ENCODE data around the gene SPTB.

Gene SPTB

GRCh38 chr14:64815257-64815656 lies 64.5 kb downstream of the SPTB start:
- POLR2A ChIA-PET: no interaction called here
- Histone ChIP-seq H3K36me3 (ENCODE audit: control insufficient read depth in 2 of 2, insufficient read depth in 1 of 2, low read length in 2 of 2) (no peaks in the 10 kb centered on the region; a peak in 1 of 3 replicates), H3K4me3 (ENCODE audit: low read depth, low read length) (no peak overlapping the region), H3K4me1 (ENCODE audit: control insufficient read depth, insufficient read depth, low read length) (peaks cover 12% of the 10 kb centered on the region), H3K27ac (ENCODE audit: extremely low read depth, low read depth, low read length) (no peak overlapping the region), H3K9me3 (ENCODE audit: control insufficient read depth, insufficient read depth, low read depth, low read length) (no peaks in the 10 kb centered on the region)
- CTCF ChIA-PET: interaction anchor here (1.3 to 2.8 kb wide), 2 partner anchors 13 to 76 kb away, joined by 5 to 10 read pairs; no protein-coding TSS in a partner anchor
- no peak for TF ChIP-seq ZNF660 (tag by site-specific recombination; IDR thresholded peaks at IDR 0.05)
- no peak for TF ChIP-seq SP7 (tag by site-specific recombination; IDR thresholded peaks at IDR 0.05)
- no peak for TF ChIP-seq ZNF830 (tag by site-specific recombination; IDR thresholded peaks at IDR 0.05; ENCODE audit: low read depth)
- TF ChIP-seq, protein P1, sequence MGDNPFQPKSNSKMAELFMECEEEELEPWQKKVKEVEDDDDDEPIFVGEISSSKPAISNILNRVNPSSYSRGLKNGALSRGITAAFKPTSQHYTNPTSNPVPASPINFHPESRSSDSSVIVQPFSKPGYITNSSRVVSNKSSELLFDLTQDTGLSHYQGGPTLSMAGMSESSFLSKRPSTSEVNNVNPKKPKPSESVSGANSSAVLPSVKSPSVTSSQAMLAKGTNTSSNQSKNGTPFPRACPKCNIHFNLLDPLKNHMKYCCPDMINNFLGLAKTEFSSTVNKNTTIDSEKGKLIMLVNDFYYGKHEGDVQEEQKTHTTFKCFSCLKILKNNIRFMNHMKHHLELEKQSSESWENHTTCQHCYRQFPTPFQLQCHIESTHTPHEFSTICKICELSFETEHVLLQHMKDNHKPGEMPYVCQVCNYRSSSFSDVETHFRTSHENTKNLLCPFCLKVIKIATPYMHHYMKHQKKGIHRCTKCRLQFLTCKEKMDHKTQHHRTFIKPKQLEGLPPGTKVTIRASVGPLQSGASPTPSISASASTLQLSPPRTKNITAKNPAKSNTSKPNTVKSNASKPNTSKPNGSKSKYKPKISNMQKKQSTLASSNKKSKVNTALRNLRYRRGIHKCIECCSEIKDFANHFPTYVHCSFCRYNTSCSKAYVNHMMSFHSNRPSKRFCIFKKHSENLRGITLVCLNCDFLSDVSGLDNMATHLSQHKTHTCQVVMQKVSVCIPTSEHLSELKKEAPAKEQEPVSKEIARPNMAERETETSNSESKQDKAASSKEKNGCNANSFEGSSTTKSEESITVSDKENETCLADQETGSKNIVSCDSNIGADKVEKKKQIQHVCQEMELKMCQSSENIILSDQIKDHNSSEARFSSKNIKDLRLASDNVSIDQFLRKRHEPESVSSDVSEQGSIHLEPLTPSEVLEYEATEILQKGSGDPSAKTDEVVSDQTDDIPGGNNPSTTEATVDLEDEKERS (tag by site-specific recombination; IDR thresholded peaks at IDR 0.05): no peak
- no peak for TF ChIP-seq ZXDB (tag by site-specific recombination; IDR thresholded peaks at IDR 0.05)
- TF ChIP-seq ZNF16 (tag by site-specific recombination; IDR thresholded peaks at IDR 0.05; ENCODE audit: low read depth): no peak
- TF ChIP-seq ZNF19 (tag by site-specific recombination; IDR thresholded peaks at IDR 0.05; ENCODE audit: low read depth): no peak

GRCh38 chr14:64812412-64812811 lies 67.3 kb downstream of the SPTB start:
- H3K4me1 ChIP-seq (ENCODE audit: control insufficient read depth, insufficient read depth, low read length): peaks cover 12% of the 10 kb centered on the region
- H3K36me3 ChIP-seq (ENCODE audit: control insufficient read depth in 2 of 2, insufficient read depth in 1 of 2, low read length in 2 of 2): no peaks in the 10 kb centered on the region; a peak in 1 of 3 replicates
- CTCF ChIA-PET: interaction anchor here (0.7 to 2.0 kb wide), 3 partner anchors 10 to 79 kb away, joined by 3 to 9 read pairs (median 5); no protein-coding TSS in a partner anchor
- POLR2A ChIA-PET: interaction anchor here (1.0 kb wide), 1 partner anchor 51 kb away, joined by 3 read pairs; no protein-coding TSS in a partner anchor
- H3K27ac ChIP-seq (ENCODE audit: extremely low read depth, low read depth, low read length): no peak overlapping the region
- TF ChIP-seq GLIS1 (tag by site-specific recombination; IDR thresholded peaks at IDR 0.05) (peak; percentile 31; the same call in 1 of the 2 replicates), ZNF362 (tag by site-specific recombination; IDR thresholded peaks at IDR 0.05) (no peak), ZNF394 (tag by site-specific recombination; IDR thresholded peaks at IDR 0.05; ENCODE audit: borderline replicate concordance) (peak; percentile 56; the same call in 1 of the 2 replicates), ZIC2 (tag by site-specific recombination; IDR thresholded peaks at IDR 0.05) (no peak), WT1 (tag by site-specific recombination; IDR thresholded peaks at IDR 0.05) (peak; percentile 81), ZFP3 (tag by site-specific recombination; IDR thresholded peaks at IDR 0.05; ENCODE audit: low read depth) (no peak), ZNF10 (tag by site-specific recombination; IDR thresholded peaks at IDR 0.05) (peak; percentile 70), ZEB2 (tag by site-specific recombination; IDR thresholded peaks at IDR 0.05) (no peak), ZNF785 (tag by site-specific recombination; IDR thresholded peaks at IDR 0.05) (no peak), KLF10 (tag by site-specific recombination; IDR thresholded peaks at IDR 0.05) (no peak), ZNF629 (tag by site-specific recombination; IDR thresholded peaks at IDR 0.05) (0 out of 2 replicates have a peak, but pooled peaks have one; percentile 56), ZBTB6 (tag by site-specific recombination; IDR thresholded peaks at IDR 0.05) (no peak)
- TF ChIP-seq, protein P2, sequence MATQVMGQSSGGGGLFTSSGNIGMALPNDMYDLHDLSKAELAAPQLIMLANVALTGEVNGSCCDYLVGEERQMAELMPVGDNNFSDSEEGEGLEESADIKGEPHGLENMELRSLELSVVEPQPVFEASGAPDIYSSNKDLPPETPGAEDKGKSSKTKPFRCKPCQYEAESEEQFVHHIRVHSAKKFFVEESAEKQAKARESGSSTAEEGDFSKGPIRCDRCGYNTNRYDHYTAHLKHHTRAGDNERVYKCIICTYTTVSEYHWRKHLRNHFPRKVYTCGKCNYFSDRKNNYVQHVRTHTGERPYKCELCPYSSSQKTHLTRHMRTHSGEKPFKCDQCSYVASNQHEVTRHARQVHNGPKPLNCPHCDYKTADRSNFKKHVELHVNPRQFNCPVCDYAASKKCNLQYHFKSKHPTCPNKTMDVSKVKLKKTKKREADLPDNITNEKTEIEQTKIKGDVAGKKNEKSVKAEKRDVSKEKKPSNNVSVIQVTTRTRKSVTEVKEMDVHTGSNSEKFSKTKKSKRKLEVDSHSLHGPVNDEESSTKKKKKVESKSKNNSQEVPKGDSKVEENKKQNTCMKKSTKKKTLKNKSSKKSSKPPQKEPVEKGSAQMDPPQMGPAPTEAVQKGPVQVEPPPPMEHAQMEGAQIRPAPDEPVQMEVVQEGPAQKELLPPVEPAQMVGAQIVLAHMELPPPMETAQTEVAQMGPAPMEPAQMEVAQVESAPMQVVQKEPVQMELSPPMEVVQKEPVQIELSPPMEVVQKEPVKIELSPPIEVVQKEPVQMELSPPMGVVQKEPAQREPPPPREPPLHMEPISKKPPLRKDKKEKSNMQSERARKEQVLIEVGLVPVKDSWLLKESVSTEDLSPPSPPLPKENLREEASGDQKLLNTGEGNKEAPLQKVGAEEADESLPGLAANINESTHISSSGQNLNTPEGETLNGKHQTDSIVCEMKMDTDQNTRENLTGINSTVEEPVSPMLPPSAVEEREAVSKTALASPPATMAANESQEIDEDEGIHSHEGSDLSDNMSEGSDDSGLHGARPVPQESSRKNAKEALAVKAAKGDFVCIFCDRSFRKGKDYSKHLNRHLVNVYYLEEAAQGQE (tag by site-specific recombination; IDR thresholded peaks at IDR 0.05): no peak
- TF ChIP-seq, protein P3, sequence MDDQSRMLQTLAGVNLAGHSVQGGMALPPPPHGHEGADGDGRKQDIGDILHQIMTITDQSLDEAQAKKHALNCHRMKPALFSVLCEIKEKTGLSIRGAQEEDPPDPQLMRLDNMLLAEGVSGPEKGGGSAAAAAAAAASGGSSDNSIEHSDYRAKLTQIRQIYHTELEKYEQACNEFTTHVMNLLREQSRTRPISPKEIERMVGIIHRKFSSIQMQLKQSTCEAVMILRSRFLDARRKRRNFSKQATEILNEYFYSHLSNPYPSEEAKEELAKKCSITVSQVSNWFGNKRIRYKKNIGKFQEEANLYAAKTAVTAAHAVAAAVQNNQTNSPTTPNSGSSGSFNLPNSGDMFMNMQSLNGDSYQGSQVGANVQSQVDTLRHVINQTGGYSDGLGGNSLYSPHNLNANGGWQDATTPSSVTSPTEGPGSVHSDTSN (CRISPR knock-in tag; IDR thresholded peaks at IDR 0.05): no peak
- TF ChIP-seq, protein P4, sequence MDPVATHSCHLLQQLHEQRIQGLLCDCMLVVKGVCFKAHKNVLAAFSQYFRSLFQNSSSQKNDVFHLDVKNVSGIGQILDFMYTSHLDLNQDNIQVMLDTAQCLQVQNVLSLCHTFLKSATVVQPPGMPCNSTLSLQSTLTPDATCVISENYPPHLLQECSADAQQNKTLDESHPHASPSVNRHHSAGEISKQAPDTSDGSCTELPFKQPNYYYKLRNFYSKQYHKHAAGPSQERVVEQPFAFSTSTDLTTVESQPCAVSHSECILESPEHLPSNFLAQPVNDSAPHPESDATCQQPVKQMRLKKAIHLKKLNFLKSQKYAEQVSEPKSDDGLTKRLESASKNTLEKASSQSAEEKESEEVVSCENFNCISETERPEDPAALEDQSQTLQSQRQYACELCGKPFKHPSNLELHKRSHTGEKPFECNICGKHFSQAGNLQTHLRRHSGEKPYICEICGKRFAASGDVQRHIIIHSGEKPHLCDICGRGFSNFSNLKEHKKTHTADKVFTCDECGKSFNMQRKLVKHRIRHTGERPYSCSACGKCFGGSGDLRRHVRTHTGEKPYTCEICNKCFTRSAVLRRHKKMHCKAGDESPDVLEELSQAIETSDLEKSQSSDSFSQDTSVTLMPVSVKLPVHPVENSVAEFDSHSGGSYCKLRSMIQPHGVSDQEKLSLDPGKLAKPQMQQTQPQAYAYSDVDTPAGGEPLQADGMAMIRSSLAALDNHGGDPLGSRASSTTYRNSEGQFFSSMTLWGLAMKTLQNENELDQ (tag by site-specific recombination; IDR thresholded peaks at IDR 0.05; ENCODE audit: low read depth): no peak
- no peak overlapping the region for H3K4me3 ChIP-seq (ENCODE audit: low read depth, low read length)
- no peaks in the 10 kb centered on the region for H3K9me3 ChIP-seq (ENCODE audit: control insufficient read depth, insufficient read depth, low read depth, low read length)

Data from HEK293 (cell line).